ENCODE measurements around the gene HDAC4.

DNA sequence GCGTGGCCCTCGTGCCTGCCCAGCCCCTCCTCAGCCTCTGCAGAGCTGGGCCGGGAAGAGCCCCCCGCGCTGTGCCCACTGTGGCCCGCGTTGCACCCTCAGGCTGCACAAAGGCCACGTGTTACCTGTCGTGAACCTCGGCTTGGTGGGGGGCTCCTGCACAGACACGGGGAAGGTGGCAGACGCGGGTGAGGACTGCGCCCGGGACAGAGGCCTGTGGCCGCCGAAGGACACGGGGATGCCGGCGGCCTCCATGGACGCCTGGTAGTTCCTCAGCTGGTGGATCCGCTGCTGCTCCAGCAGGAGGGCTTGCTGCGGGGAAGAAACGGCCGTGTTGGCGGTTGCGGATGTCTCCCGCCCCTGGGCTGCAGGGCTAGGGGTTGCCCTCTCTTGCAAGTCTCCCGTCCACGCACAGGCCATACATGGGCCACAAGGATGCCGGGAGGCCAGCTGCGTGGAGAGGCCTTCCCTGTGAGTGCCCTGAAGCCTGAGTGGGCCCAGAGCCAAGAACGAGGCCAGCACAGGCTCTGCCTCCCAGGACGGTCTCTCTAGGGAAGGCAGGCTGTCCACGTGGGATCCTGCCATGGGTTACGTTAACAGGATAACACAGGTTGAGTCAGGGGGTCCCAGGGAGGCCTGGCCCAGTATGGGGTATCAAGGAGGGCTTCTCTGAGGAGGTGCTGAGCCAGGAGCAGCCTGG is 289.3 kb downstream of the HDAC4 start:
- no peak for TF ChIP-seq CTCF (optimal IDR thresholded peaks at IDR 0.05 in 1 of 3, IDR thresholded peaks at IDR 0.05 in 1 of 3, conservative IDR thresholded peaks at IDR 0.05 in 1 of 3; ENCODE audit: extremely low read depth in 1 of 3, insufficient read depth in 2 of 3, low read length in 3 of 3)
- TF ChIP-seq EZH2 (IDR thresholded peaks at IDR 0.05; ENCODE audit: low read length), result no peak
